CD4-positive, alpha-beta T cell treated with Interleukin-6 for 4 hours (primary cell): ENCODE results near the gene UCK2.

ENCODE experiments used
- DNase-seq: peaks from one replicate; pipeline ENCODE4 v3.0.0-alpha.2; 2020; ENCODE audit warnings: mixed read lengths

UCK2 gene

DNA sequence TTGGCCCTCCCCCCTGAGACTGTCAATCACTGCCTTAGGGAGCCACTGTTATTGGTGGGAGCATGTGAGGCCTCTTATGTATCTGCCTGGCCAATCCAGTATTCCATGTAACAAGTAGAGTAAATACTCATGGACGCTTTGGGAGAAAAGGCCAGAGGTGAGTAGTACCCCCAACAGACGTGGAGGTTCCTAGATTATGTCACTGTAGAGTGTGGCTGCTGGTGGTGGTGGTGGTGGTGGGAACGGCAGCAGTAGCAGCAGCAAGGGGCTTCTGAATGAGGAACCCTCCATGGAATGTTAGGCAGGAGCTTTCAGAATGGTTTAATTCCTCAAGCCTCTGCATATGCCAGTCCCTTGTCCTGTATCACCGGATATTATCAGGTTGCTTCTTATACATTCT lies 118.5 kb downstream of the UCK2 start:
- no peak for DNase-seq

DNA sequence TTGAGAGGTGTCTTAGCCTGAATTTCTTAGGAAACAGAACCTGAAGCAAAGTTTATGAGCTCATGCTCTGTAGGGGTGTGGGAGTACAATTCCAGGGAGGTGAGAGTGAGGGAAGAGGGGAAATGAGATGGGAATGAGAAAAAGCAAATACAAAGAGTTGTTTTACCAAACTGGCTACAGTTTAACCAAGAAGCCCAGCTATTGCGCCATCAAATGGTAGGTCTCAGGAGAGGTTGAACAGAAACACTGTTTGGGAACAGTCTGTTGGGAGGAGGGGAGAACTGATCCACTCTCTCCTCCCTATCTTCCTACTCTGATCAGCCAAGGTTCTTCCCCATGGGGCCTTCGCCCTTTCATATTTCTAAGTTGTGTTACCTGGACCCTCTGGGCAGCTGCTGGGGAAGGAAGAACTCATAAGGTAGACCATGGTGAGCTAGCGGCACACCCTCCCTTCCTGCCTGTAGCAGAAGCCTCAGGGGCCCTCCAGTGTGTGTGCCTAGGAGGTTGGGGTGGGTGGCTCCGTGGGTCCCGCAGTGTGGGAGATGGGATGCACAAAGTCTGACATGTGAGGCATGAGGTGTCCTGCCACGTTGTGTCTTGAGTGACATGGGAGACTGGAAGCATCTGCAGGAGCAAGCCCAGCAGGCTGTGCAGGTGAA lies 120.5 kb downstream of the UCK2 start:
- DNase-seq: no peak

DNA sequence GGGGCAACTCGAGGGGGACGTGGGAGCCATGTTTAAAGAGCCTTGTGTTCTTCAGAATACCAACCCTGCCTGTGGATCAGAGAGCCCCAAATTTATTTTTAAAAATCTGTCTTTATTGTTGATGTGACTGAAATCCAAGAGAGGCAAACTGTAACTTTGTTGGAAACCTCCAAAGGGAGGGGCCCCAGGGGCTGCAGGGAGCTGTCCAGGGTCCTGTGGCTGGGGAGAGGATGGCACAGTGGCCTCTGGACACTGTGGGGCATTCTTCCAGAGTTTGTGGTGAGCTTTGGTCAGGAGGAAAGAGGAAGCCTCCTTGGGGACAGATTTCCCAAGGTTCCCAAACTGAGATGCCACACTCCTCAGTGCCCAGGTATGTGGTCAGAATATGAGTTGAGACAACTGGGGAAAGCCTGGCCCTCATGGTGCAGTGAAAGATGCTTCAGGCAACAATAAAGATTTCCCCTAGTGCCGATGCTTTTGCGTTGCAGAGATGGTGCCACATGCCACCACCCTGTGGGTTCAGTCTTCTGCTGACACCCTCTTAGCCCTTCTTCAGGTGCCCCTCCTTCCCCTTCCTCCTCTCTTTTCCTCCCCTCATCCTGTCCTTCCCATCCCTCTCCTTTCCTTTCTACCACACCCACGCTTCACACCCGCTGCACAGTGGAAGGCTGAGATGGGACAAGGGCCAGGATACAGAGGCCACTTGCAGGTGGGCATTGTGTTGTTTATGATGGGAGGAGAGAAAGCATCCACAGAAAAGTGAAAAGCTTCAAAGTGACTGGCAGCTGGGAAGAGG lies 122.1 kb downstream of the UCK2 start:
- DNase-seq: no peak

DNA sequence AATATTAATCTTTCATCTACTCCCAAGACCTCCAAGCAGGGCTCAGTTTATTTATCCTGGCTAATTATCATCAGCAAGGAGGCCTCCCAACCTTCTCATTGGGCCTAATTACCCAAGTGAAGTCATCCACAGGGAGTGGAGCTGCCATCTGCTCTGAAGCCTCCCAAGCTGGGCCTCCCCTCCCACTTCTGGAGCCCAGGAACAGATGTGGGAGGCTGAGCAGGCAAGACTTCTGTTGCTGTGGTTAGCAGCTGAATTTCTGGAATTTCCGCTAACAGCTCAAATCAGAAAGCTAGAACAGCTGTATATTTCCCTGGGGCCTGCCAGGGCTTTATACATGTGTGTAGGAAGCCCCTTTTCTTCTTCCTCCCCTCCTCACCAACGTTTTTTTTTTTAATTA lies 127.5 kb downstream of the UCK2 start:
- DNase-seq: no peak

DNA sequence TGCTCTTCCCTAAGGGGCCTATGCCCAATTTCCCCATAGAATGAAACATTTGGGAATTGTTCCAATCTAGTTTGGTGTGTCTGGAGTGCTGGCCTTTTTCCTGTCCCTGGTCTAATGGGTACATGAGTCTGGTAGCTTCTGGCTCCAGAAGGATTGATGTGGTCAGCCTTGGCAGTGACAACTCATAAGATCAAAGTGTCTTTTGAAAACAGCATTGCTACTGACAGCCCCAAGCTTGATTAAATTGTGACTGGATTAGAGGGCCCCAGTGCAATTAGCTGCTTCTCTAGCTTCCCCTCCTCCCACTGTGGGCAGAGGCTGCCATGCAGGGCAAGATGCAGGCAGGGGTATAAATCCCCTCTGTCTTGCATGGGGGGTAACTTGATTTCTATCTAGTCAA lies 130.9 kb downstream of the UCK2 start:
- DNase-seq: no peak

DNA sequence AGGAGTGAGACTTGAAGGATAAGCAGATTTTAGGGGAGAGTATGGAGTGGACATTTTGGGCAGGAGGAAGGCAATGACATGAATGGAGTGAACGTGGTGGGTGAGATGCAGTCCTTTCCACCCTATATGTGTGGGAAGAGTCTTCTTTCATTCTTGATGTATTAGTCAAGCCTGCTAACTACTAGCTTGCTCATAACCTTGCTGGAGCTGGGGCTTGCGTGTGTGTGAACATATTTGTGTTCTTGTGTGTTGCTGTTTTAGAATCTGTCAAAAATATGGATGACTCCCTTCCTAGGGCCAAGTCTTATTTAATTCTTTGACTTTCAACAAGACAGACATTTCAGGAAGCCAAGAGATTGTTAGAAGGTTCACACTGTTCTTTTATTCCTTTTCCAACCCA lies 132.7 kb downstream of the UCK2 start:
- no peak for DNase-seq

DNA sequence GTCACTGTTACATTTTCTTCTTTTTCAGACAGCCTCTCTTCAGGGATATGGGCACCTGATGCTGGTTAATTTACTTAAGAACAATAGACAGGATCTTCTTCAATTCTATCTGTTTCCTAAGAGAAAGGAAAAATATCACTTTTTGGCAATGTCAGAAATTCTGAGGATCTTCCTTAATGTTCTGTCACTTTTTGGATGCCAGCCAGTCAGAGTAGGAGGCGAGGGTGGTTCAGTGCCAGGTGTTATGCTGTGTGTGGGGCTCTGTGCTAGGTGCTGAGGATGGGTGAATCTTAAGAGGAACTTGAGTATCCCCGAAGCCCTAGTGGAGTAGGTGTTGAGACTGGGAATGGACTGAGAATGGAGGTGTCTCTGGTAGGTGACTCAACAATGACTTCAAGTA lies 133.5 kb downstream of the UCK2 start:
- DNase-seq: no peak
